ENCODE results near the gene CEACAM19.
"Not testable (repeated sequence)": the region's sequence is repeated elsewhere in the genome, so short reads cannot be mapped to it uniquely, and the experiment has no call there.

The CEACAM19 gene

GRCh38 chr19:44671400-44671799 is at the start of gene CEACAM19:
TSS of gene CEACAM19 (plus strand) at chr19:44671482. CDS start at chr19:44671932, 450 bp downstream.
- DNase-seq (ENCODE audit: low spot score), result no peak

- DNase-seq (ENCODE audit: low spot score), result no peak
These were observed 48.2 kb upstream of the CEACAM19 start for GRCh38 chr19:44623080-44623479.

- DNase-seq (ENCODE audit: low spot score), result no peak
These were observed 47.7 kb upstream of the CEACAM19 start for GRCh38 chr19:44623626-44624025.

- DNase-seq (ENCODE audit: low spot score), result no peak
These were observed 46.4 kb upstream of the CEACAM19 start for GRCh38 chr19:44624840-44625354.

- not testable (repeated sequence) for DNase-seq (ENCODE audit: low spot score)
These were observed 45.6 kb upstream of the CEACAM19 start for GRCh38 chr19:44625637-44626036.

- DNase-seq (ENCODE audit: low spot score), result no peak
These were observed 45.1 kb upstream of the CEACAM19 start for GRCh38 chr19:44626048-44626624.

- DNase-seq (ENCODE audit: low spot score), result no peak
These were observed 43.7 kb upstream of the CEACAM19 start for GRCh38 chr19:44627631-44628030.

- DNase-seq (ENCODE audit: low spot score), result no peak
These were observed 42.5 kb upstream of the CEACAM19 start for GRCh38 chr19:44628793-44629192.

- DNase-seq (ENCODE audit: low spot score), result not testable (repeated sequence)
These were observed 39.7 kb upstream of the CEACAM19 start for GRCh38 chr19:44631611-44632010.

GRCh38 chr19:44634058-44634457 is 37.2 kb upstream of the CEACAM19 start:
- DNase-seq (ENCODE audit: low spot score), result not testable (repeated sequence)

GRCh38 chr19:44634785-44635184 is 36.5 kb upstream of the CEACAM19 start:
- DNase-seq (ENCODE audit: low spot score), result no peak

GRCh38 chr19:44635581-44636438 is 35.5 kb upstream of the CEACAM19 start:
- no peak for DNase-seq (ENCODE audit: low spot score)

- DNase-seq (ENCODE audit: low spot score), result no peak
These were observed 34.6 kb upstream of the CEACAM19 start for GRCh38 chr19:44636439-44637389.

- no peak for DNase-seq (ENCODE audit: low spot score)
These were observed 33.9 kb upstream of the CEACAM19 start for GRCh38 chr19:44637390-44637764.

GRCh38 chr19:44640518-44640917 is 30.8 kb upstream of the CEACAM19 start:
- DNase-seq (ENCODE audit: low spot score), result no peak

- no peak for DNase-seq (ENCODE audit: low spot score)
These were observed 29.6 kb upstream of the CEACAM19 start for GRCh38 chr19:44641501-44642265.

- no peak for DNase-seq (ENCODE audit: low spot score)
These were observed 28.9 kb upstream of the CEACAM19 start for GRCh38 chr19:44642377-44642776.

GRCh38 chr19:44643605-44644401 is 27.5 kb upstream of the CEACAM19 start, which contains the start of gene PVR:
TSS of gene PVR (plus strand) at chr19:44643910. CDS start at chr19:44644097, 187 bp downstream.
- DNase-seq (ENCODE audit: low spot score), result peak; percentile 41

GRCh38 chr19:44644402-44645016 is 26.8 kb upstream of the CEACAM19 start:
- DNase-seq (ENCODE audit: low spot score), result no peak
